Uterus (tissue), 4 donors: ENCODE measurements around the gene B4GALT7. TPM values are rescaled to one million over a fixed set of nuclear protein-coding genes. Genes with fewer than 3 reads are reported as not detected.

Experiments
- DNase-seq, 2 donors: peaks; one replicate each; pipeline ENCODE4 v3.0.0-alpha.2; 2019 to 2020
- H3K27ac ChIP-seq, 2 donors: fragments of 200-600 bp; sonication (generic); 1 replicate in 1 of 2; 2 replicates in 1 of 2; pipeline ENCODE4 v1.5.1; 2016 to 2018
- H3K27me3 ChIP-seq, 2 donors: fragments of 200-600 bp; sonication (generic); one replicate each; pipeline ENCODE4 v1.5.1; 2018 to 2019; ENCODE audit warnings: control low read depth in 1 of 2
- H3K36me3 ChIP-seq, 2 donors: fragments of 200-600 bp; sonication (generic); one replicate each; pipeline ENCODE4 v1.5.1; 2019; ENCODE audit warnings: control low read depth in 1 of 2
- H3K4me1 ChIP-seq, 2 donors: fragments of 200-600 bp; sonication (generic); one replicate each; pipeline ENCODE4 v1.5.1; 2018 to 2019; ENCODE audit warnings: control low read depth in 1 of 2
- H3K4me3 ChIP-seq, 2 donors: fragments of 200-600 bp; sonication (generic); 1 replicate in 1 of 2; 2 replicates in 1 of 2; pipeline ENCODE4 v1.5.1; 2018 to 2019; ENCODE audit warnings: mild to moderate bottlenecking in 1 of 2
- H3K9me3 ChIP-seq, 2 donors: fragments of 200-600 bp; sonication (generic); one replicate each; pipeline ENCODE4 v1.5.1; 2019; ENCODE audit warnings: control low read depth in 1 of 2
- CTCF ChIP-seq, 4 experiments: fragments of 200-600 bp in 2 of 4; fragments of 450-650 bp in 2 of 4; sonication (generic) in 2 of 4; IDR thresholded peaks; one replicate each; pipeline ENCODE4 v1.5.1; 2016 to 2019; ENCODE audit warnings: antibody characterized with exemption in 4 of 4, mild to moderate bottlenecking in 2 of 4, moderate library complexity in 1 of 4
- POLR2A ChIP-seq, 2 donors: fragments of 450-650 bp; IDR thresholded peaks; one replicate each; pipeline ENCODE4 v1.6.1; 2016; ENCODE audit warnings: antibody characterized with exemption in 2 of 2, mild to moderate bottlenecking in 1 of 2, moderate library complexity in 1 of 2
- intact Hi-C: fragments of 100-400 bp; cut with DNase I; formaldehyde crosslinking; loops from one replicate; pipeline ENCODE4 v1.15.1; 2023; ENCODE audit warnings: low total_unique reads
- total RNA-seq, 4 donors: library from RNA; depleted of rRNA in 3 of 4; stranded (reverse); fragments of >200 nt in 3 of 4; gene quantifications; one replicate each; pipeline versions ENCODE4 v1.1.0 to v1.2.4, GENCODE V29; 2014 to 2023
- donor health status: DM: yes; HTN: yes; CAD: no.

Gene B4GALT7, protein sequence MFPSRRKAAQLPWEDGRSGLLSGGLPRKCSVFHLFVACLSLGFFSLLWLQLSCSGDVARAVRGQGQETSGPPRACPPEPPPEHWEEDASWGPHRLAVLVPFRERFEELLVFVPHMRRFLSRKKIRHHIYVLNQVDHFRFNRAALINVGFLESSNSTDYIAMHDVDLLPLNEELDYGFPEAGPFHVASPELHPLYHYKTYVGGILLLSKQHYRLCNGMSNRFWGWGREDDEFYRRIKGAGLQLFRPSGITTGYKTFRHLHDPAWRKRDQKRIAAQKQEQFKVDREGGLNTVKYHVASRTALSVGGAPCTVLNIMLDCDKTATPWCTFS
- 10 to 100 TPM in 3 of 4 donors, 1 to 10 TPM in 1; 5.1 to 27.8 (median 24.5) TPM for total RNA-seq

DNA sequence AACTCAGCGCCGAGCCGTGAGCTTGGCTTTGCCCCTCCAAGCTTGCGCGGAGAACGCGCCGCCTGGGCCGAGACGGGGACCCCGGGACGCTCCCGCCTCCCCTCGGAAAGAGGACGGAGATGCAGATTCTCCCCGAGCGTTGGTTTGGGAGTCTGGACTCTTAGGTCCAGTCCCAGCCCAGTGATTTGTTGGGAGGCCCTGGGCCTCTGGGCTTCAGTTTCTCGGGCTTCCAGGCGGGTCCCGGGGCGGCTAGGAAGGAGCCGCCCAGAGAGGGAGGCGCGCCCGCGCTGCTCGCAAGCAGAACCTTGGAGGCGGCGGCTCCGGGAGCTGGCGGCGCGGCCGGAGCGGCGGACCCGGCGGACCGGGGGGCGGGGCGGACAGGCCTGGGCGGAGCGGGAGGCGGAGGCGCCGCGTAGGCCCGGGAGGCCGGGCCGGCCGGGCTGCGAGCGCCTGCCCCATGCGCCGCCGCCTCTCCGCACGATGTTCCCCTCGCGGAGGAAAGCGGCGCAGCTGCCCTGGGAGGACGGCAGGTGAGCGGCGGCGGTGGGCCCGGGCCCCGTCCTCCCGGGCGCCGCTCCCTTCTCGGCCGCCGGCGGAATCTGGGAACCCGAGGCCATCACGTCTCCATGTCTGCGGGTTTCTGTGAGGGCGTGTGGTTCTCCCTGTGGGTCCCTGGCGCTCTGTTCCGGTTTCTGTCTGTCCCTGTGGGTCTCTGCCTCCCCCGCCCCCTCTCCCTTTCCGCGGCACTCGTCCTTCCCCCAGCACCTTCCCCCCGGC is at the start of gene B4GALT7:
TSS of gene B4GALT7 (plus strand) at position 402 of the 777 bp plus-strand sequence. CDS start at position 481, 79 bp downstream.
- H3K27me3 ChIP-seq: no peaks in the 10 kb centered on the region
- H3K4me3 ChIP-seq: peak within 1 kb of the TSS; percentile 55 to 80
- no peaks in the 10 kb centered on the region for H3K9me3 ChIP-seq
- peaks cover 0 to 9% of the 10 kb centered on the region in 2 donors for H3K4me1 ChIP-seq
- TF ChIP-seq POLR2A (IDR thresholded peaks at IDR 0.05) (peak; percentile 78 to 94), CTCF (IDR thresholded peaks at IDR 0.05) (peak in 2 of 4 experiments; percentile 24 to 34)
- peak; percentile 70 to 76 for DNase-seq
- intact Hi-C loops: no loop called here
- H3K27ac ChIP-seq: peak within 1 kb of the TSS; percentile 78 to 84
- no peaks in the 10 kb centered on the region for H3K36me3 ChIP-seq

DNA sequence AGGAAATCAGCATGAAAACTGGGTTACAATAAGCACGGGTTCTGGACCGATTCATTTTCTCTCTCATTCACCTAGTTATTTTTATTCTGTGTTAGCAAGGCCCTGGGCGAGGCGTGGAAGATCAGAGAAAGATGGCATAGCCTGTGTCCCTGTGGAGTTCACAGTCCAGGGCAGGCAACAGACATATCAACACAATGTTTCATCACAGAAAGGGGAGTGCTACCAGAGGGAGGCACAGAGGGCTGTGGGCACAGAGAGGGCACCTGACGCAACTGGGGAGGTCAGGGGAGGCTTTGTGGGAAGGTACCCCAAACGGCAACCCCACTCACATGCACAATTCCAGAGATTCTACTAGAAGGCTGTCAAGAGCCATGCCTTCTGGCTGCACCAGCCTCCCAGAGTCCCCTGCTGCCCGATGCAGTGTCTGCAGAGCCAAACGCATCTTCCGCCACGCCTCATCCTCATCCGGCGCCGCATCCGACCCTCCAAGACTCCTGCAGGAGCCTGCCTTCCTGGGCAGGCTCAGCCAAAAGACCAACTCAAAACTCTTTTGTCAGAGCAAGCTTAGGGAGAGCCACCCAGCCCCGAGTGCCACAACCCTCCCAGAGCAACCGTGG is 47.0 kb upstream of the B4GALT7 start:
- TF ChIP-seq POLR2A (IDR thresholded peaks at IDR 0.05) (no peak), CTCF (IDR thresholded peaks at IDR 0.05) (no peak)
- Histone ChIP-seq H3K36me3 (no peaks in the 10 kb centered on the region), H3K27me3 (no peaks in the 10 kb centered on the region), H3K4me3 (peak overlapping the region; percentile 93 to 95), H3K9me3 (no peaks in the 10 kb centered on the region), H3K4me1 (peaks cover 7 to 12% of the 10 kb centered on the region in 2 donors), H3K27ac (peak overlapping the region; percentile 81 to 89)
- intact Hi-C loops: no loop called here
- no peak for DNase-seq

DNA sequence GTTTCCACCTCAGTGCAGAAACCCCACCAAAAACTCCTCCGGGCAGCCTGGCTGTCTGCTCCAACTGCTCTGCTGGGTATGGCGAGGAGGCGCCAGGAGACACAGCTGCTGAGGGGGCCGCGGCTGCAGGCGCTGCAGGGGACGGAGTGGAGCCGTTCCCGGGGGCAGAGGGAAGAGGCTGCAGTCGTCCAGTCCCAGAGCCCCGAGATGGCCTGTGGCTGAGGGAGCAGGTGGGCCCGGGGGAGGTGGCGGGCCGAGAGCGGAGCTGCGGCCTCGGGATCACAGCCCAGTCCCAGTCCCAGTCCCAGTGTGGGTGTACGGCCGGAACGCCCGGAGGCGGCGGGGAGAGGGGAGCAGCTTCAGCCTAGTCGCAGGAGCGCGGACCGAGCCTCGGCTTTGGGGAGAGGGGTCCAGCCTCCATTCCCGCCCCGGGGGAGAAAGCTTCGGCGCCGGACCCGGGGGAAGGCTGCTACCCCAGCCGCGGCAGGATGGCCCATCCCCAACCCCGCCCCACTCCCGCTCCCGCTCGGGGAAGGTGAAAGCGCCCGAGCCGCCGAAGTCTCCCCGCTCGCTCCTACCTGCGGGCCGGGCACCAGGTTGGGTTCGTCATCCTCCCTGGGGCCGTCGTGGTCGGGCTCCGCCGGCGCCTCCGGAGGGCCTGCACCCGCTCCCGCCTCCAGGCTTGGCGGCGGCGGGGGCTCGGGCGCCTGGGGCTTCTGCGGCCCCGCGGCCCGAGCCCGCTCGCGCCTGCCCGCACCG is 46.1 kb upstream of the B4GALT7 start:
- Histone ChIP-seq H3K36me3 (no peaks in the 10 kb centered on the region), H3K4me1 (peaks cover 7 to 12% of the 10 kb centered on the region in 2 donors), H3K27me3 (no peaks in the 10 kb centered on the region), H3K4me3 (peak overlapping the region; percentile 93 to 95), H3K9me3 (no peaks in the 10 kb centered on the region), H3K27ac (peak overlapping the region; percentile 81 to 89)
- DNase-seq: peak in 1 of 2 donors; percentile 51
- intact Hi-C loops: no loop called here
- no peak for TF ChIP-seq POLR2A (IDR thresholded peaks at IDR 0.05)
- TF ChIP-seq CTCF (IDR thresholded peaks at IDR 0.05): no peak

DNA sequence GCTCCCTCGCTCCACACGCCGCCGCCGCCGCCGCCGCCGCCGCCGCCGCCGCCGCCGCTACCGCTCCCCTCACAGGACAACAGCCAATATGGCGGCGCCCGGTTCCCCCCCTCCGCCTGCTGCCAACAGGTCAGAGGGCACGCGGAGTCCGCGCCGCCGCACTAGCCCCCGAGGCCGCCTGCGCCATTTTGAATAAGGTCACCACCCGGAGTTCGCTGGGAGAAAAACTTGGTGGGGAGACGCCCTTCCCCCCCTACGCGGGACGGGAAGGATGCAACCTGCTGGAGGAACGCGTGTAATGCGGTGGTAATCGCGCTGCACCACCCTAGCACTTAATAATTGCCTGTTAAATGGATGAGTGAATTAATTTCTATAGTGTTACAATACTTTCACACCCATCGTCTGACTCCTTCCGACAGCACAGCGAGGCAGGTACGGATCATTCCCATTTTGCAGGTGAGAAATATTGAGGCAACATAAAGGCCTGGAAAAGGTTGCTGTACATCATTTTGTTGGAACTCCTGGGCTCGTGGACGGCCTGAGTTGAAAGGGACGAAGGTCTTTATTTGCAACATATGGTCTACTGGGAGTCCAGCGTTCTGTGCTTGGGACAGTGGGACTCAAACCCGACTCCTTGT is 45.3 kb upstream of the B4GALT7 start, which contains the start of gene FAM193B:
TSS of gene FAM193B (minus strand) at position 90 of the 638 bp plus-strand sequence. CDS start 105 bp downstream, outside the sequence.
- intact Hi-C loops: no loop called here
- peak; percentile 93 to 95 for DNase-seq
- no peaks in the 10 kb centered on the region for H3K27me3 ChIP-seq
- H3K4me1 ChIP-seq: peaks cover 7 to 12% of the 10 kb centered on the region in 2 donors
- TF ChIP-seq CTCF (IDR thresholded peaks at IDR 0.05): peak in 3 of 4 experiments; percentile 9 to 35 (median 24)
- peak in 1 of 2 donors; percentile 40 for TF ChIP-seq POLR2A (IDR thresholded peaks at IDR 0.05)
- H3K27ac ChIP-seq: peak within 1 kb of the TSS; percentile 81 to 89
- no peaks in the 10 kb centered on the region for H3K9me3 ChIP-seq
- no peaks in the 10 kb centered on the region for H3K36me3 ChIP-seq
- H3K4me3 ChIP-seq: peak within 1 kb of the TSS; percentile 93 to 95
